H1 (cell line): ENCODE measurements around the gene FADS2. TPM values are rescaled to one million over a fixed set of nuclear protein-coding genes. Genes with fewer than 3 reads are reported as not detected.

Experiments used
- CBX5 ChIP-seq: fragments of 300-800, 300-1000 bp; sonication (generic); IDR thresholded peaks from 2 replicates; pipeline ENCODE4 v1.7.1; 2016; ENCODE audit warnings: antibody characterized with exemption, low read length, low read depth
- CHD7 ChIP-seq: fragments of 300-600 bp; sonication (generic); IDR thresholded peaks from 2 replicates; pipeline ENCODE4 v1.7.1; 2012; ENCODE audit warnings: low read length, moderate library complexity, mild to moderate bottlenecking, inconsistent platforms; ENCODE audit not compliant: insufficient replicate concordance
- GABPA ChIP-seq: IDR thresholded peaks from 2 replicates; pipeline ENCODE4 v1.6.1; 2011; ENCODE audit warnings: mild to moderate bottlenecking, low read length, moderate library complexity, borderline replicate concordance; ENCODE audit not compliant: insufficient read depth
- POLR2AphosphoS5 ChIP-seq: IDR thresholded peaks from 2 replicates; pipeline ENCODE4 v1.6.1; 2011; ENCODE audit warnings: low read depth, low read length
- RBBP5 ChIP-seq: IDR thresholded peaks from 2 replicates; pipeline ENCODE4 v1.7.1; 2012; ENCODE audit warnings: low read depth, mild to moderate bottlenecking, inconsistent platforms, low read length, moderate library complexity, borderline replicate concordance
- SAP30 ChIP-seq: fragments of 300-600 bp; sonication (generic); IDR thresholded peaks from 2 replicates; pipeline ENCODE4 v1.7.1; 2012; ENCODE audit warnings: low read length, moderate library complexity, mild to moderate bottlenecking, inconsistent platforms; ENCODE audit not compliant: insufficient read depth, insufficient replicate concordance
- SP1 ChIP-seq: IDR thresholded peaks from 2 replicates; pipeline ENCODE4 v1.6.1; 2011; ENCODE audit warnings: low read depth, low read length
- polyA plus RNA-seq, 7 experiments: library from polyadenylated mRNA; depleted of rRNA in 3 of 7; stranded (reverse) in 5 of 7; unstranded in 2 of 7; fragments of >200 nt in 5 of 7; fragments of 200-250 nt in 2 of 7; gene quantifications; 1 replicate in 5 of 7; 2 replicates in 1 of 7; 4 replicates in 1 of 7; pipeline versions ENCODE4 v1.2.1 to v1.2.3, GENCODE V29; 2011 to 2013; ENCODE audit warnings: missing spikeins in 2 of 7, mixed read lengths in 2 of 7
- total RNA-seq: library from RNA; stranded (reverse); fragmentation: NEBNext Ultra II Directional; extraction: Animal tissue kit (Norgen Biotek cat#: 25700); gene quantifications from 2 replicates; pipeline ENCODE4 v1.2.1, GENCODE V29; 2021

FADS2 gene
- total and polyA plus RNA-seq, 2 of the 8 experiments (the other 6 are each of a cell fraction or from before 2014, with no cell fraction given), result 499 to 701 TPM

GRCh38 chr11:61887839-61888494 lies 59.9 kb downstream of the FADS2 start (continued):
- TF ChIP-seq CHD7 (no peak), GABPA (no peak), SAP30 (no peak), CBX5 (no peak), RBBP5 (no peak), SP1 (no peak), POLR2AphosphoS5 (no peak)
- TF ChIP-seq, all 59 proteins: peak for 0
